Endothelial cell of hepatic sinusoid (primary cell): ENCODE data around the gene PPARGC1A.

Source experiments
- in situ Hi-C: cut with HindIII; loops from 2 replicates; pipeline ENCODE4 v1.10.0; 2017; ENCODE audit warnings: low sequenced_read_pairs

PPARGC1A gene

GRCh38 chr4:23853986-23854660, 35.7 kb downstream of the PPARGC1A start:
- in situ Hi-C loops: no loop called here

- in situ Hi-C loops: no loop called here
Measured at GRCh38 chr4:23851464-23851863, 38.4 kb downstream of the PPARGC1A start.

GRCh38 chr4:23847158-23847557, 42.7 kb downstream of the PPARGC1A start:
- in situ Hi-C loops: no loop called here

GRCh38 chr4:23844961-23845360, 44.9 kb downstream of the PPARGC1A start:
- in situ Hi-C loops: no loop called here

- in situ Hi-C loops: no loop called here
Measured at GRCh38 chr4:23839279-23839678, 50.6 kb downstream of the PPARGC1A start.

- in situ Hi-C loops: no loop called here
Measured at GRCh38 chr4:23838607-23839006, 51.2 kb downstream of the PPARGC1A start.

GRCh38 chr4:23838131-23838530, 51.7 kb downstream of the PPARGC1A start:
- in situ Hi-C loops: no loop called here

- in situ Hi-C loops: no loop called here
Measured at GRCh38 chr4:23837371-23837770, 52.5 kb downstream of the PPARGC1A start.

- in situ Hi-C loops: no loop called here
Measured at GRCh38 chr4:23835774-23836478, 53.9 kb downstream of the PPARGC1A start.

GRCh38 chr4:23828779-23829178, 61.1 kb downstream of the PPARGC1A start:
- in situ Hi-C loops: no loop called here

- in situ Hi-C loops: no loop called here
Measured at GRCh38 chr4:23828020-23828715, 61.7 kb downstream of the PPARGC1A start.

GRCh38 chr4:23822181-23822580, 67.7 kb downstream of the PPARGC1A start:
- in situ Hi-C loops: no loop called here

GRCh38 chr4:23819041-23819511, 70.8 kb downstream of the PPARGC1A start:
- in situ Hi-C loops: no loop called here

GRCh38 chr4:23818097-23818885, 71.6 kb downstream of the PPARGC1A start:
- in situ Hi-C loops: no loop called here

- in situ Hi-C loops: no loop called here
Measured at GRCh38 chr4:23814996-23815660, 74.7 kb downstream of the PPARGC1A start.

GRCh38 chr4:23814587-23814986, 75.3 kb downstream of the PPARGC1A start:
- in situ Hi-C loops: no loop called here

GRCh38 chr4:23811161-23811560, 78.7 kb downstream of the PPARGC1A start:
- in situ Hi-C loops: no loop called here

- in situ Hi-C loops: no loop called here
Measured at GRCh38 chr4:23805450-23805851, 84.4 kb downstream of the PPARGC1A start.

GRCh38 chr4:23789762-23790161, 100.1 kb downstream of the PPARGC1A start:
- in situ Hi-C loops: no loop called here

- in situ Hi-C loops: no loop called here
Measured at GRCh38 chr4:23788460-23788859, 101.4 kb downstream of the PPARGC1A start.
